Adrenal gland (tissue), 12 donors: ENCODE measurements around the gene TK2. TPM values are rescaled to one million over a fixed set of nuclear protein-coding genes. Genes with fewer than 3 reads are reported as not detected.

Source experiments
- DNase-seq, 7 donors: peaks; one replicate each; pipeline ENCODE4 v3.0.0-alpha.2; 2019 to 2020
- H3K27ac ChIP-seq, 5 donors: fragments of 200-600 bp; sonication (generic) in 4 of 5; 1 replicate in 3 of 5; 2 replicates in 2 of 5; pipeline versions ENCODE4 v1.5.1 to v1.8.0; 2016 to 2020; ENCODE audit warnings: mild to moderate bottlenecking in 1 of 5
- H3K27me3 ChIP-seq: fragments of 200-600 bp; 2 replicates; pipeline ENCODE4 v1.8.0; 2021
- H3K36me3 ChIP-seq, 2 donors: fragments of 200-600 bp; replicated peaks in 1 of 2; 1 replicate in 1 of 2; 2 replicates in 1 of 2; pipeline versions ENCODE4 v1.5.1 to v1.8.0; 2018 to 2022
- H3K4me1 ChIP-seq, 2 donors: fragments of 200-600 bp; replicated peaks in 1 of 2; 1 replicate in 1 of 2; 2 replicates in 1 of 2; pipeline versions ENCODE4 v1.5.1 to v1.8.0; 2018 to 2021
- H3K4me3 ChIP-seq, 4 donors: fragments of 200-600 bp; sonication (generic) in 3 of 4; one replicate each; pipeline ENCODE4 v1.5.1; 2016 to 2018
- H3K9me3 ChIP-seq, 3 donors: fragments of 200-600 bp; sonication (generic) in 1 of 3; replicated peaks in 1 of 3; 1 replicate in 2 of 3; 2 replicates in 1 of 3; pipeline versions ENCODE4 v1.5.1 to v1.8.0; 2016 to 2021
- CTCF ChIP-seq, 6 experiments: fragments of 450-650 bp in 4 of 6; fragments of 200-600 bp in 2 of 6; sonication (generic) in 1 of 6; IDR thresholded peaks; 1 replicate in 5 of 6; 2 replicates in 1 of 6; pipeline versions ENCODE4 v1.5.1 to v1.8.0; 2016 to 2021; ENCODE audit warnings: antibody characterized with exemption in 6 of 6, mild to moderate bottlenecking in 2 of 6, moderate library complexity in 1 of 6
- POLR2A ChIP-seq, 2 donors: fragments of 450-650 bp; IDR thresholded peaks; one replicate each; pipeline ENCODE4 v1.6.1; 2017; ENCODE audit warnings: antibody characterized with exemption in 2 of 2, mild to moderate bottlenecking in 2 of 2, moderate library complexity in 1 of 2
- WGBS, 4 donors: extraction: QIAGEN DNeasy Blood & Tissue Kit in 2 of 4; methylation state at CpG; one replicate each; pipeline versions ENCODE4 v1.1.5 to v1.1.7; 2013 to 2017; 5-methylcytosine and 5-hydroxymethylcytosine counted together
- intact Hi-C, 2 donors: fragments of 100-400 bp; cut with DNase I; formaldehyde crosslinking; loops; one replicate each; pipeline versions ENCODE4 v1.14.1 to v1.15.0; 2022 to 2023
- polyA plus RNA-seq, 3 donors: library from polyadenylated mRNA; stranded (reverse); fragments of 200-250 nt in 2 of 3; fragments of 350-450 nt in 1 of 3; fragmentation: Illumina TruSeq in 1 of 3; extraction: RNeasy Lipid Tissue Mini Kit (QIAGEN cat#74804) in 1 of 3; gene quantifications; one replicate each; pipeline ENCODE4 v1.2.3, GENCODE V29; 2013 to 2014
- total RNA-seq, 9 donors: library from RNA; depleted of rRNA in 4 of 9; stranded (reverse); fragments of >200 nt in 4 of 9; fragments of 120-200 nt in 1 of 9; fragmentation: NEBNext Ultra II Directional in 1 of 9; extraction: Animal tissue kit (Norgen Biotek cat#: 25700) in 1 of 9; gene quantifications; one replicate each; pipeline versions ENCODE4 v1.1.0 to v1.2.4, GENCODE V29; 2013 to 2023
- donor health status: healthy with polysubstance abuse.
- donor health status: Bipolar disorder and iron deficiency.
- donor health status: DM: yes; HTN: yes; CAD: no.
- donor health status: DM: no; HTN: no; CAD: no.
- donor health status: DM: no; HTN: no; CAD: no.
- donor health status: DM: yes; HTN: yes; CAD: no.

Gene TK2
- total and polyA plus RNA-seq, 12 donors, result 24.9 to 78.9 (median 59.3) TPM

GRCh38 chr16:66575060-66575459 is 25.1 kb upstream of the TK2 start:
- intact Hi-C loops, result no loop called here
- TF ChIP-seq POLR2A (IDR thresholded peaks at IDR 0.05) (no peak), CTCF (IDR thresholded peaks at IDR 0.05) (no peak)
- 94 to 98% (median 96%) methylated on average over 1 to 3 of the region's 3 CpGs for WGBS, 4 donors

GRCh38 chr16:66574531-66574930 is 24.6 kb upstream of the TK2 start:
- 90 to 94% (median 93%) methylated on average over 3 of the region's 3 CpGs for WGBS, 4 donors
- Histone ChIP-seq H3K36me3 (no peaks in the 10 kb centered on the region), H3K4me3 (no peak overlapping the region), H3K9me3 (no peaks in the 10 kb centered on the region), H3K27me3 (no peaks in the 10 kb centered on the region), H3K27ac (no peak overlapping the region), H3K4me1 (peaks cover 10 to 14% of the 10 kb centered on the region in 2 donors)
- no peak for DNase-seq
- intact Hi-C loops, result no loop called here
- TF ChIP-seq POLR2A (IDR thresholded peaks at IDR 0.05) (no peak), CTCF (IDR thresholded peaks at IDR 0.05) (no peak)

More at GRCh38 chr16:66575060-66575459, 25.1 kb upstream of the TK2 start:
- Histone ChIP-seq H3K4me1 (peaks cover 10 to 11% of the 10 kb centered on the region in 2 donors), H3K27me3 (no peaks in the 10 kb centered on the region), H3K36me3 (no peaks in the 10 kb centered on the region), H3K9me3 (no peaks in the 10 kb centered on the region), H3K4me3 (no peak overlapping the region), H3K27ac (no peak overlapping the region)
- no peak for DNase-seq

- intact Hi-C loops, result no loop called here
- H3K9me3 ChIP-seq, result no peaks in the 10 kb centered on the region
- 76 to 93% (median 88%) methylated on average over 1 of the region's 1 CpG for WGBS, 4 donors
- TF ChIP-seq CTCF (IDR thresholded peaks at IDR 0.05) (no peak), POLR2A (IDR thresholded peaks at IDR 0.05) (no peak)
- H3K27ac ChIP-seq, result no peak overlapping the region
- no peak overlapping the region for H3K4me3 ChIP-seq
- H3K4me1 ChIP-seq, result peaks cover 8 to 14% of the 10 kb centered on the region in 2 donors
- no peak for DNase-seq
- H3K36me3 ChIP-seq, result no peaks in the 10 kb centered on the region
- H3K27me3 ChIP-seq, result no peaks in the 10 kb centered on the region
Measured at GRCh38 chr16:66574081-66574480, 24.2 kb upstream of the TK2 start.

- H3K27ac ChIP-seq, result no peak overlapping the region
- no peaks in the 10 kb centered on the region for H3K9me3 ChIP-seq
- H3K36me3 ChIP-seq, result no peaks in the 10 kb centered on the region
- H3K27me3 ChIP-seq, result no peaks in the 10 kb centered on the region
- no peak overlapping the region for H3K4me3 ChIP-seq
- 63 to 69% (median 65%) methylated on average over 2 of the region's 2 CpGs for WGBS, 4 donors
- intact Hi-C loops, result no loop called here
- DNase-seq, result no peak
- peaks cover 0 to 12% of the 10 kb centered on the region in 2 donors for H3K4me1 ChIP-seq
- TF ChIP-seq POLR2A (IDR thresholded peaks at IDR 0.05), result no peak
- TF ChIP-seq CTCF (IDR thresholded peaks at IDR 0.05), result no peak
Measured at GRCh38 chr16:66572356-66572755, 22.4 kb upstream of the TK2 start.
